ENCODE results near the gene MUL1. TPM values are rescaled to one million over a fixed set of nuclear protein-coding genes. Genes with fewer than 3 reads are reported as not detected.

The MUL1 gene
- polyA plus RNA-seq, 3 donors, result 7.2 to 28.1 (median 25.8) TPM

- H3K4me3 ChIP-seq (replicated peaks in 1 of 3; ENCODE audit: low read depth in 2 of 3, low read length in 3 of 3), result no peak overlapping the region
- H3K4me2 ChIP-seq (replicated peaks; ENCODE audit: extremely low read depth, low read length, poor library complexity, severe bottlenecking), result no peak overlapping the region
- Mint-ChIP-seq H3K4me3 (peak overlapping the region in 1 of 2 donors; percentile 10), H3K27ac (no peak overlapping the region), H3K9me3 (no peaks in the 10 kb centered on the region), H3K27me3 (ENCODE audit: low read depth in 3 of 3) (peaks cover 19 to 36% (median 19%) of the 10 kb centered on the region in 3 donors), H3K36me3 (no peaks in the 10 kb centered on the region), H3K4me1 (no peaks in the 10 kb centered on the region)
- WGBS (ENCODE audit: insufficient coverage), result 90% methylated on average over 8 of the region's 12 CpGs
- H3K36me3 ChIP-seq (replicated peaks in 1 of 2; ENCODE audit: control insufficient read depth in 1 of 2, insufficient read depth in 2 of 2, low read length in 2 of 2), result no peaks in the 10 kb centered on the region
- no peaks in the 10 kb centered on the region for H4K20me1 ChIP-seq (ENCODE audit: insufficient read depth, low read length)
- no peaks in the 10 kb centered on the region for H3K9me3 ChIP-seq (replicated peaks in 1 of 2; ENCODE audit: control insufficient read depth in 1 of 2, insufficient read depth in 1 of 2, low read length in 2 of 2)
- H2AFZ ChIP-seq (ENCODE audit: insufficient read depth, low read depth, low read length, poor library complexity, severe bottlenecking), result no peak overlapping the region
- no peak for DNase-seq
- intact Hi-C loops (cut with micrococcal nuclease), result no loop called here
- H3K9ac ChIP-seq (ENCODE audit: insufficient read depth, low read length, poor library complexity, severe bottlenecking), result no peak overlapping the region
- no peaks in the 10 kb centered on the region for H3K79me2 ChIP-seq (ENCODE audit: insufficient read depth, low read length)
- H3K4me1 ChIP-seq (ENCODE audit: control insufficient read depth in 1 of 2, insufficient read depth in 2 of 2, low read length in 2 of 2), result no peaks in the 10 kb centered on the region
- no peak overlapping the region for H3K27ac ChIP-seq (ENCODE audit: low read depth in 1 of 2, low read length in 2 of 2)
- H3K27me3 ChIP-seq (ENCODE audit: control insufficient read depth in 2 of 2, insufficient read depth in 2 of 2, low read length in 2 of 2), result peaks cover 9 to 10% of the 10 kb centered on the region in 2 donors
- TF ChIP-seq CTCF (IDR thresholded peaks at IDR 0.05), result no peak
Observed at GRCh38 chr1:20534659-20535417, 26.9 kb upstream of the MUL1 start.

GRCh38 chr1:20533635-20534034 lies 25.7 kb upstream of the MUL1 start:
- Histone ChIP-seq H3K27me3 (ENCODE audit: control insufficient read depth in 2 of 2, insufficient read depth in 2 of 2, low read length in 2 of 2) (peaks cover 12 to 14% of the 10 kb centered on the region in 2 donors), H3K79me2 (ENCODE audit: insufficient read depth, low read length) (no peaks in the 10 kb centered on the region), H3K4me3 (replicated peaks in 1 of 3; ENCODE audit: low read depth in 2 of 3, low read length in 3 of 3) (no peak overlapping the region), H3K4me2 (replicated peaks; ENCODE audit: extremely low read depth, low read length, poor library complexity, severe bottlenecking) (no peak overlapping the region), H3K4me1 (ENCODE audit: control insufficient read depth in 1 of 2, insufficient read depth in 2 of 2, low read length in 2 of 2) (no peaks in the 10 kb centered on the region), H3K9me3 (replicated peaks in 1 of 2; ENCODE audit: control insufficient read depth in 1 of 2, insufficient read depth in 1 of 2, low read length in 2 of 2) (no peaks in the 10 kb centered on the region), H2AFZ (ENCODE audit: insufficient read depth, low read depth, low read length, poor library complexity, severe bottlenecking) (no peak overlapping the region), H3K27ac (ENCODE audit: low read depth in 1 of 2, low read length in 2 of 2) (no peak overlapping the region), H3K36me3 (replicated peaks in 1 of 2; ENCODE audit: control insufficient read depth in 1 of 2, insufficient read depth in 2 of 2, low read length in 2 of 2) (no peaks in the 10 kb centered on the region), H4K20me1 (ENCODE audit: insufficient read depth, low read length) (no peaks in the 10 kb centered on the region), H3K9ac (ENCODE audit: insufficient read depth, low read length, poor library complexity, severe bottlenecking) (no peak overlapping the region)
- no peak for TF ChIP-seq CTCF (IDR thresholded peaks at IDR 0.05)
- no peaks in the 10 kb centered on the region for H3K36me3 Mint-ChIP-seq
- no peaks in the 10 kb centered on the region for H3K4me1 Mint-ChIP-seq
- intact Hi-C loops (cut with micrococcal nuclease), result no loop called here
- no peaks in the 10 kb centered on the region for H3K9me3 Mint-ChIP-seq
- peak overlapping the region in 1 of 2 donors; percentile 58 for H3K4me3 Mint-ChIP-seq
- peaks cover 22 to 31% (median 22%) of the 10 kb centered on the region in 3 donors for H3K27me3 Mint-ChIP-seq (ENCODE audit: low read depth in 3 of 3)
- DNase-seq, result no peak
- WGBS (ENCODE audit: insufficient coverage), result 92% methylated on average over 4 of the region's 4 CpGs
- no peak overlapping the region for H3K27ac Mint-ChIP-seq
